Activated naive CD4-positive, alpha-beta T cell treated with anti-CD3 and anti-CD28 coated beads, Interleukin-2, amount 50 U/mL, for 24 hours (primary cell): ENCODE results near the gene PHACTR1.

Experiments
- H3K27ac Mint-ChIP-seq: one replicate; pipeline ENCODE4 v1.8.0; 2021; ENCODE audit warnings: mild to moderate bottlenecking, mixed read lengths
- H3K27me3 Mint-ChIP-seq: one replicate; pipeline ENCODE4 v1.8.0; 2021; ENCODE audit warnings: mixed read lengths
- H3K36me3 Mint-ChIP-seq: one replicate; pipeline ENCODE4 v1.8.0; 2021; ENCODE audit warnings: mixed read lengths
- H3K4me1 Mint-ChIP-seq: one replicate; pipeline ENCODE4 v1.8.0; 2021; ENCODE audit warnings: mixed read lengths
- H3K4me3 Mint-ChIP-seq: one replicate; pipeline ENCODE4 v1.8.0; 2021; ENCODE audit warnings: mild to moderate bottlenecking, mixed read lengths
- H3K9me3 Mint-ChIP-seq: one replicate; pipeline ENCODE4 v1.8.0; 2021; ENCODE audit warnings: mixed read lengths

PHACTR1 gene

GRCh38 chr6:13184547-13184946, 468.0 kb downstream of the PHACTR1 start:
- H3K36me3 Mint-ChIP-seq = no peaks in the 10 kb centered on the region
- no peaks in the 10 kb centered on the region for H3K4me1 Mint-ChIP-seq
- H3K9me3 Mint-ChIP-seq = no peaks in the 10 kb centered on the region
- H3K27me3 Mint-ChIP-seq = peaks cover 3% of the 10 kb centered on the region
- no peak overlapping the region for H3K4me3 Mint-ChIP-seq
- H3K27ac Mint-ChIP-seq = no peak overlapping the region

GRCh38 chr6:13186861-13187260, 470.3 kb downstream of the PHACTR1 start:
- no peaks in the 10 kb centered on the region for H3K9me3 Mint-ChIP-seq
- peaks cover 11% of the 10 kb centered on the region for H3K27me3 Mint-ChIP-seq
- no peak overlapping the region for H3K4me3 Mint-ChIP-seq
- no peaks in the 10 kb centered on the region for H3K4me1 Mint-ChIP-seq
- no peaks in the 10 kb centered on the region for H3K36me3 Mint-ChIP-seq
- no peak overlapping the region for H3K27ac Mint-ChIP-seq

GRCh38 chr6:13187692-13188091, 471.1 kb downstream of the PHACTR1 start:
- H3K36me3 Mint-ChIP-seq = no peaks in the 10 kb centered on the region
- H3K27ac Mint-ChIP-seq = no peak overlapping the region
- H3K9me3 Mint-ChIP-seq = no peaks in the 10 kb centered on the region
- peaks cover 9% of the 10 kb centered on the region for H3K27me3 Mint-ChIP-seq
- H3K4me3 Mint-ChIP-seq = no peak overlapping the region
- no peaks in the 10 kb centered on the region for H3K4me1 Mint-ChIP-seq

- Mint-ChIP-seq H3K27ac (no peak overlapping the region), H3K9me3 (no peaks in the 10 kb centered on the region), H3K4me1 (no peaks in the 10 kb centered on the region), H3K27me3 (peaks cover 9% of the 10 kb centered on the region), H3K36me3 (no peaks in the 10 kb centered on the region), H3K4me3 (no peak overlapping the region)
Measured at GRCh38 chr6:13188306-13188705, 471.7 kb downstream of the PHACTR1 start.

GRCh38 chr6:13189710-13190109, 473.1 kb downstream of the PHACTR1 start:
- no peaks in the 10 kb centered on the region for H3K4me1 Mint-ChIP-seq
- H3K9me3 Mint-ChIP-seq = no peaks in the 10 kb centered on the region
- H3K4me3 Mint-ChIP-seq = no peak overlapping the region
- H3K27me3 Mint-ChIP-seq = peaks cover 7% of the 10 kb centered on the region
- H3K27ac Mint-ChIP-seq = no peak overlapping the region
- no peaks in the 10 kb centered on the region for H3K36me3 Mint-ChIP-seq

- Mint-ChIP-seq H3K9me3 (no peaks in the 10 kb centered on the region), H3K27ac (no peak overlapping the region), H3K4me3 (no peak overlapping the region), H3K36me3 (no peaks in the 10 kb centered on the region), H3K4me1 (no peaks in the 10 kb centered on the region), H3K27me3 (peaks cover 7% of the 10 kb centered on the region)
Measured at GRCh38 chr6:13190376-13190775, 473.8 kb downstream of the PHACTR1 start.

GRCh38 chr6:13191461-13191860, 474.9 kb downstream of the PHACTR1 start:
- no peak overlapping the region for H3K27ac Mint-ChIP-seq
- H3K27me3 Mint-ChIP-seq = peaks cover 7% of the 10 kb centered on the region
- H3K4me3 Mint-ChIP-seq = no peak overlapping the region
- no peaks in the 10 kb centered on the region for H3K9me3 Mint-ChIP-seq
- no peaks in the 10 kb centered on the region for H3K4me1 Mint-ChIP-seq
- H3K36me3 Mint-ChIP-seq = no peaks in the 10 kb centered on the region

- no peaks in the 10 kb centered on the region for H3K4me1 Mint-ChIP-seq
- no peaks in the 10 kb centered on the region for H3K9me3 Mint-ChIP-seq
- H3K4me3 Mint-ChIP-seq = no peak overlapping the region
- peaks cover 7% of the 10 kb centered on the region for H3K27me3 Mint-ChIP-seq
- H3K36me3 Mint-ChIP-seq = no peaks in the 10 kb centered on the region
- H3K27ac Mint-ChIP-seq = no peak overlapping the region
Measured at GRCh38 chr6:13194852-13195251, 478.3 kb downstream of the PHACTR1 start.

- no peaks in the 10 kb centered on the region for H3K9me3 Mint-ChIP-seq
- H3K36me3 Mint-ChIP-seq = no peaks in the 10 kb centered on the region
- no peak overlapping the region for H3K27ac Mint-ChIP-seq
- H3K4me3 Mint-ChIP-seq = no peak overlapping the region
- H3K27me3 Mint-ChIP-seq = peaks cover 4% of the 10 kb centered on the region
- H3K4me1 Mint-ChIP-seq = no peaks in the 10 kb centered on the region
Measured at GRCh38 chr6:13195803-13196202, 479.2 kb downstream of the PHACTR1 start.

GRCh38 chr6:13198168-13198567, 481.6 kb downstream of the PHACTR1 start:
- Mint-ChIP-seq H3K27me3 (no peaks in the 10 kb centered on the region), H3K4me3 (no peak overlapping the region), H3K4me1 (no peaks in the 10 kb centered on the region), H3K9me3 (no peaks in the 10 kb centered on the region), H3K27ac (no peak overlapping the region), H3K36me3 (no peaks in the 10 kb centered on the region)

- H3K27me3 Mint-ChIP-seq = no peaks in the 10 kb centered on the region
- no peak overlapping the region for H3K27ac Mint-ChIP-seq
- H3K36me3 Mint-ChIP-seq = no peaks in the 10 kb centered on the region
- no peaks in the 10 kb centered on the region for H3K4me1 Mint-ChIP-seq
- no peak overlapping the region for H3K4me3 Mint-ChIP-seq
- no peaks in the 10 kb centered on the region for H3K9me3 Mint-ChIP-seq
Measured at GRCh38 chr6:13201336-13201735, 484.8 kb downstream of the PHACTR1 start.

GRCh38 chr6:13203145-13203544, 486.6 kb downstream of the PHACTR1 start:
- Mint-ChIP-seq H3K27me3 (no peaks in the 10 kb centered on the region), H3K27ac (no peak overlapping the region), H3K4me3 (no peak overlapping the region), H3K36me3 (no peaks in the 10 kb centered on the region), H3K9me3 (no peaks in the 10 kb centered on the region), H3K4me1 (no peaks in the 10 kb centered on the region)

- Mint-ChIP-seq H3K36me3 (no peaks in the 10 kb centered on the region), H3K9me3 (no peaks in the 10 kb centered on the region), H3K27ac (no peak overlapping the region), H3K4me3 (no peak overlapping the region), H3K4me1 (no peaks in the 10 kb centered on the region), H3K27me3 (peaks cover 1% of the 10 kb centered on the region)
Measured at GRCh38 chr6:13205106-13205505, 488.5 kb downstream of the PHACTR1 start.

- Mint-ChIP-seq H3K27ac (no peak overlapping the region), H3K9me3 (no peaks in the 10 kb centered on the region), H3K36me3 (no peaks in the 10 kb centered on the region), H3K4me1 (peaks cover 3% of the 10 kb centered on the region), H3K27me3 (peaks cover 3% of the 10 kb centered on the region), H3K4me3 (no peak overlapping the region)
Measured at GRCh38 chr6:13212096-13212495, 495.5 kb downstream of the PHACTR1 start.

GRCh38 chr6:13212538-13212937, 496.0 kb downstream of the PHACTR1 start:
- no peak overlapping the region for H3K4me3 Mint-ChIP-seq
- peaks cover 3% of the 10 kb centered on the region for H3K27me3 Mint-ChIP-seq
- H3K36me3 Mint-ChIP-seq = no peaks in the 10 kb centered on the region
- no peak overlapping the region for H3K27ac Mint-ChIP-seq
- peaks cover 3% of the 10 kb centered on the region for H3K4me1 Mint-ChIP-seq
- no peaks in the 10 kb centered on the region for H3K9me3 Mint-ChIP-seq

- no peaks in the 10 kb centered on the region for H3K9me3 Mint-ChIP-seq
- peaks cover 2% of the 10 kb centered on the region for H3K27me3 Mint-ChIP-seq
- no peak overlapping the region for H3K4me3 Mint-ChIP-seq
- H3K36me3 Mint-ChIP-seq = no peaks in the 10 kb centered on the region
- no peak overlapping the region for H3K27ac Mint-ChIP-seq
- H3K4me1 Mint-ChIP-seq = peaks cover 3% of the 10 kb centered on the region
Measured at GRCh38 chr6:13215390-13215789, 498.8 kb downstream of the PHACTR1 start.

- H3K27ac Mint-ChIP-seq = no peak overlapping the region
- H3K36me3 Mint-ChIP-seq = no peaks in the 10 kb centered on the region
- H3K9me3 Mint-ChIP-seq = no peaks in the 10 kb centered on the region
- peaks cover 2% of the 10 kb centered on the region for H3K27me3 Mint-ChIP-seq
- H3K4me3 Mint-ChIP-seq = no peak overlapping the region
- peaks cover 3% of the 10 kb centered on the region for H3K4me1 Mint-ChIP-seq
Measured at GRCh38 chr6:13216236-13217014, 499.9 kb downstream of the PHACTR1 start.
